ENCODE data around the gene GPR150.

GRCh38 chr5:95646569-95647431 is 26.9 kb downstream of the GPR150 start, which contains the start of gene RFESD:
- TF ChIP-seq CTCF (conservative IDR thresholded peaks at IDR 0.05 in 1 of 2, IDR thresholded peaks at IDR 0.05 in 1 of 2; ENCODE audit: extremely low read depth in 1 of 2, insufficient read depth in 1 of 2, low read depth in 1 of 2, low read length in 2 of 2) = peak in 1 of 2 donors; percentile 29
- TF ChIP-seq EZH2 (IDR thresholded peaks at IDR 0.05; ENCODE audit: borderline replicate concordance, low read length) = no peak
